Testis (tissue), 2 donors: ENCODE data around the gene OR2S2.

Experiments used
- POLR2A ChIP-seq: fragments of 450-650 bp; IDR thresholded peaks from one replicate; pipeline ENCODE4 v1.6.1; 2017; ENCODE audit warnings: antibody characterized with exemption, mild to moderate bottlenecking, moderate library complexity
- TF ChIP-seq, protein P1 (sequence below), 3 experiments: fragments of 450-650 bp in 2 of 3; fragments of 200-600 bp in 1 of 3; sonication (generic) in 1 of 3; IDR thresholded peaks; one replicate each; pipeline ENCODE4 v1.5.1; 2016 to 2019; ENCODE audit warnings: antibody characterized with exemption in 3 of 3, mild to moderate bottlenecking in 2 of 3, moderate library complexity in 1 of 3

DNA sequence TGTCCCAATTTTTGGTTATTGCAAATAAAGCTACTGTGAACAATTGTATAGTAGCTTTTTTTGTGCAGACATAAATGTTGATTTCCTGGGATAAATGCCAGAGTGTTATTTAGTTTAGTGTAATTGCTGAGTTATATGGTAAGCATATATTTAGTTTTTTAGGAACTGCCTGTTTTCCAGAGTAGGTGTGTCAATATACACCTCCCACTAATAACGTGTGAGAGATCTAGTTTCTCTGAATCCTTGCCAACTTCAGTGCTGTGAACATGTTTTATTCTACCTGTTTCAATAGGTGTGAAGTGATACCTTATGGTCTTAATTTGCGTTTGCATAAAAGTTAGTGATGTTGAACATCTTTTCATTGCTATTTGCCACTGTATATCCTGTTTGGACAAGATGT lies 9.1 kb upstream of the OR2S2 start:
- TF ChIP-seq POLR2A, result no peak
- TF ChIP-seq, protein P1, sequence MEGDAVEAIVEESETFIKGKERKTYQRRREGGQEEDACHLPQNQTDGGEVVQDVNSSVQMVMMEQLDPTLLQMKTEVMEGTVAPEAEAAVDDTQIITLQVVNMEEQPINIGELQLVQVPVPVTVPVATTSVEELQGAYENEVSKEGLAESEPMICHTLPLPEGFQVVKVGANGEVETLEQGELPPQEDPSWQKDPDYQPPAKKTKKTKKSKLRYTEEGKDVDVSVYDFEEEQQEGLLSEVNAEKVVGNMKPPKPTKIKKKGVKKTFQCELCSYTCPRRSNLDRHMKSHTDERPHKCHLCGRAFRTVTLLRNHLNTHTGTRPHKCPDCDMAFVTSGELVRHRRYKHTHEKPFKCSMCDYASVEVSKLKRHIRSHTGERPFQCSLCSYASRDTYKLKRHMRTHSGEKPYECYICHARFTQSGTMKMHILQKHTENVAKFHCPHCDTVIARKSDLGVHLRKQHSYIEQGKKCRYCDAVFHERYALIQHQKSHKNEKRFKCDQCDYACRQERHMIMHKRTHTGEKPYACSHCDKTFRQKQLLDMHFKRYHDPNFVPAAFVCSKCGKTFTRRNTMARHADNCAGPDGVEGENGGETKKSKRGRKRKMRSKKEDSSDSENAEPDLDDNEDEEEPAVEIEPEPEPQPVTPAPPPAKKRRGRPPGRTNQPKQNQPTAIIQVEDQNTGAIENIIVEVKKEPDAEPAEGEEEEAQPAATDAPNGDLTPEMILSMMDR (IDR thresholded peaks at IDR 0.05), result no peak
